Measurements from ENCODE around the gene GSS. TPM values are rescaled to one million over a fixed set of nuclear protein-coding genes. Genes with fewer than 3 reads are reported as not detected.

Gene GSS
- total RNA-seq, 1 donor from 2014 or later: 63.9 TPM

DNA sequence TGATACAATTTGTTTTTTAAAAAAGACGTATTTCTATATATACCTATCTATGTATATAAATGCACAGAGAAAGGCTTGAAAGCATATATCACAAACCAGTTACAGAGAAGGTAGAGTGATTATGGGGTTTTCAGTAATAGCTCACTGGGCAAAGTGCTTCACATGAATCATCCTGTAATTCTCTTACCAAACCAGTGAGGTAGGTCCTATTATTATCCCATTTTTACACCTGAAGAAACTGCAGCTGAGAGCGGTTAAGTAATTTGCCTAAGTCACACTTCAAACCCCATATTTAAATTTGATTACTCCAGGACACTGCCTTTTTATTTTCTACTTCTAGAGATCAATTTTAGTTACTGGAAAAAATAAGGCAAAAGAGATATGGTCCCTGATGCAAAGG is 4.4 kb downstream of the GSS start:
- Mint-ChIP-seq H3K4me1 (peaks cover 38% of the 10 kb centered on the region), H3K27ac (no peak overlapping the region), H3K36me3 (peaks cover 3% of the 10 kb centered on the region), H3K27me3 (ENCODE audit: insufficient read depth, low read depth) (peaks cover 6% of the 10 kb centered on the region), H3K9me3 (no peaks in the 10 kb centered on the region), H3K4me3 (no peak overlapping the region)
- Histone ChIP-seq H3K9me3 (ENCODE audit: low read depth) (no peaks in the 10 kb centered on the region), H3K4me1 (peaks cover 10% of the 10 kb centered on the region), H3F3A (ENCODE audit: low read depth) (peaks cover 15% of the 10 kb centered on the region), H4K20me1 (ENCODE audit: low read depth) (no peaks in the 10 kb centered on the region), H3K9ac (no peak overlapping the region), H3K27me3 (no peaks in the 10 kb centered on the region), H3K79me2 (ENCODE audit: low read depth) (peaks cover 11% of the 10 kb centered on the region), H2AFZ (replicated peaks) (no peak overlapping the region), H3K4me2 (no peak overlapping the region), H3K27ac (no peak overlapping the region), H3K4me3 (no peak overlapping the region), H3K36me3 (no peaks in the 10 kb centered on the region)
- DNase-seq (ENCODE audit: low spot score): no peak
- no peak for TF ChIP-seq EZH2phosphoT487 (IDR thresholded peaks at IDR 0.05)
- TF ChIP-seq CTCF (IDR thresholded peaks at IDR 0.05): no peak
- no peak for TF ChIP-seq EZH2 (IDR thresholded peaks at IDR 0.05)

DNA sequence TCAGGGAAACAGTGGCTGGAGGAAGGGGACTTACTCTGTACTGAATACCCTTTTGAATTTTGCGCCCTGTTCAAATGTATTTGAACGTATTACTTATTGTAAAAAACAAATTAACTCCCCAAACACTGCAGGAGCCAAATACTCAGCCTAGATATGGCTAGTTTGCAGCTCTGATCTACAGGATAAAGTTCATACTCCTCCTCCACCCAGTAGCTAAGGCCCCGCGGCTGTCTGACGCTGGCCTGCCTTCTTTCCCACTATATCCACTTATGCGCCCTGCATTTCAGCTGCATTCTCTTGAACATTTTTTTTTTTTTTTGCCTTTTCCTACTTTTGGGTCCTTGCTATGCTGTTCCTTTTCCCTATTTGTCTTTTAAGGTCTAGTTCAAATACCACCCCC is 6.5 kb downstream of the GSS start:
- Mint-ChIP-seq H3K4me1 (peaks cover 20% of the 10 kb centered on the region), H3K27ac (no peak overlapping the region), H3K9me3 (no peaks in the 10 kb centered on the region), H3K27me3 (ENCODE audit: insufficient read depth, low read depth) (peaks cover 6% of the 10 kb centered on the region), H3K36me3 (peaks cover 3% of the 10 kb centered on the region), H3K4me3 (no peak overlapping the region)
- no peak overlapping the region for H3K27ac ChIP-seq
- no peaks in the 10 kb centered on the region for H3F3A ChIP-seq (ENCODE audit: low read depth)
- H2AFZ ChIP-seq (replicated peaks): no peak overlapping the region
- no peaks in the 10 kb centered on the region for H3K9me3 ChIP-seq (ENCODE audit: low read depth)
- H3K4me3 ChIP-seq: no peak overlapping the region
- H3K4me1 ChIP-seq: no peaks in the 10 kb centered on the region
- no peaks in the 10 kb centered on the region for H4K20me1 ChIP-seq (ENCODE audit: low read depth)
- H3K27me3 ChIP-seq: no peaks in the 10 kb centered on the region
- no peak overlapping the region for H3K9ac ChIP-seq
- peaks cover 2% of the 10 kb centered on the region for H3K79me2 ChIP-seq (ENCODE audit: low read depth)
- no peak overlapping the region for H3K4me2 ChIP-seq
- no peaks in the 10 kb centered on the region for H3K36me3 ChIP-seq
- TF ChIP-seq CTCF (IDR thresholded peaks at IDR 0.05) (no peak), EZH2 (IDR thresholded peaks at IDR 0.05) (no peak), EZH2phosphoT487 (IDR thresholded peaks at IDR 0.05) (no peak)
- no peak for DNase-seq (ENCODE audit: low spot score)

DNA sequence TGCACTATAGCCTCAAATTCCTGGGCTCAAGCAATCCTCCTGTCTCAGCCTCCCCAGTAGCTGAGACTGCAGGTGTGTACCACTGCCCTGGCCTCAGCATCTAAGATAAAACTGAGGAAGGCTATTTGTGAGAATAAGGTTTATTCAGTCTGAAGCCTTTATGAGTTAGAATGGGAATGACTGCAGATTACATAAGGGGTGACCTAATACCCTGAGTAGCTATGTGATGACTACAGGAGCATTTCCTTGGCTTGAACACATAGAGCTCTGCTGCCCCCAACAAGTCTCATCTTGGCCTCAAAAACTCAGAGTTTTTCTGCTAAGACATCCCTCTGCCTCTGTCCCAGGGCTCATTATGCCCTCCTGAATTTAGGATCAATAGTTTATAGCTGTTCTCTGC is 7.6 kb downstream of the GSS start:
- no peak overlapping the region for H2AFZ ChIP-seq (replicated peaks)
- no peak overlapping the region for H3K27ac ChIP-seq
- no peaks in the 10 kb centered on the region for H3K9me3 Mint-ChIP-seq
- peaks cover 6% of the 10 kb centered on the region for H3K27me3 Mint-ChIP-seq (ENCODE audit: insufficient read depth, low read depth)
- no peaks in the 10 kb centered on the region for H3K9me3 ChIP-seq (ENCODE audit: low read depth)
- no peak overlapping the region for H3K4me3 ChIP-seq
- no peak overlapping the region for H3K4me3 Mint-ChIP-seq
- no peak for DNase-seq (ENCODE audit: low spot score)
- TF ChIP-seq EZH2 (IDR thresholded peaks at IDR 0.05) (no peak), EZH2phosphoT487 (IDR thresholded peaks at IDR 0.05) (no peak), CTCF (IDR thresholded peaks at IDR 0.05) (no peak)
- H3K36me3 Mint-ChIP-seq: peaks cover 9% of the 10 kb centered on the region
- H3K4me1 ChIP-seq: no peaks in the 10 kb centered on the region
- no peaks in the 10 kb centered on the region for H3F3A ChIP-seq (ENCODE audit: low read depth)
- H3K9ac ChIP-seq: no peak overlapping the region
- H3K27ac Mint-ChIP-seq: no peak overlapping the region
- H3K36me3 ChIP-seq: no peaks in the 10 kb centered on the region
- H3K79me2 ChIP-seq (ENCODE audit: low read depth): no peaks in the 10 kb centered on the region
- peaks cover 15% of the 10 kb centered on the region for H3K4me1 Mint-ChIP-seq
- H4K20me1 ChIP-seq (ENCODE audit: low read depth): no peaks in the 10 kb centered on the region
- no peaks in the 10 kb centered on the region for H3K27me3 ChIP-seq
- no peak overlapping the region for H3K4me2 ChIP-seq

Measured in neural progenitor cell (in vitro differentiated cells).